GM21367 (cell line): ENCODE measurements around the gene TRPT1.
A peak's percentile ranks its signal among the peaks of the same experiment; 100 is the strongest.
"Not testable (repeated sequence)": the region's sequence is repeated elsewhere in the genome, so short reads cannot be mapped to it uniquely, and the experiment has no call there.

Source experiments
- ATAC-seq: cut with Tn5 transposase; IDR thresholded peaks from one replicate; pipeline ENCODE4 v1.9.1; 2021; ENCODE audit not compliant: unreplicated experiment

The TRPT1 gene

DNA sequence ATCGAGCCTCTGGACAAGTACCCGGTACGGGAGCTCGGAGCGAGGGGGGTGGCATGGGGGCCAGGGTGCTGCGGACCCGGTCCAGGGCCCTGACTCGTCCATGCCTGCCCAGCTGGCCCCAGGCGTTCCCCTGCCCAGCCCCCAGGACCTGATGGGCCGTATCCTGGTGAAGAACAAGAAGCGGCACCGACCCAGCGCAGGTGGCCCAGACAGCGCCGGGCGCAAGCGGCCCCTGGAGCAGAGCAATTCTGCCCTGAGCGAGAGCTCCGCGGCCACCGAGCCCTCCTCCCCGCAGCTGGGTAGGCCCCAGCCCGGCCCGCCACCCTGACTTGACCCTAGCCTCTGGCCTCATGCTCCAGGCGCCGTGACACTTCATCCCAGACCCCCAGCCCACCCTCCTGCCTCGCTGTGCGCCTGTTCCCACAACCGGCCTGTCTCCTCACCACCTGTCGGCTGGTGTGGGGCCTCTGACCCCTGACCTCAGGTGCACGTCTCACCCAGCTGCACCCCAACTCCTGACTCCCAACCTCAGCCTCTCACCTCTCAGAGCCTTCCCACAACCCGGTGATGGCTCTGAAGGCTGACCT, 33.1 kb upstream of the TRPT1 start:
- no peak for ATAC-seq

DNA sequence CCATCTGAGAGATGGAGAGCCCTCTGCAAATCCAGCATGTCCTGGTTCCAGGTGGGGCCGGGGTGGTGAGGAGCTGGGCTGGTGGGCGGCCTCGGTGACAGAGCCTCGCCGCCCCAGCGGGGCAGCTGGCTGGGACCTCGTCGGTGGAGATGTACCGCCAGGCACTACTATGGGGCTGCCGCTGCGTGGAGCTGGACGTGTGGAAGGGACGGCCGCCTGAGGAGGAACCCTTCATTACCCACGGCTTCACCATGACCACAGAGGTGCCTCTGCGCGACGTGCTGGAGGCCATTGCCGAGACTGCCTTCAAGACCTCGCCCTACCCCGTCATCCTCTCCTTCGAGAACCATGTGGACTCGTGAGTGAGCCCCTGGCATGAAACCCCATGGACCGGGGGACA, 32.4 kb upstream of the TRPT1 start:
- no peak for ATAC-seq

DNA sequence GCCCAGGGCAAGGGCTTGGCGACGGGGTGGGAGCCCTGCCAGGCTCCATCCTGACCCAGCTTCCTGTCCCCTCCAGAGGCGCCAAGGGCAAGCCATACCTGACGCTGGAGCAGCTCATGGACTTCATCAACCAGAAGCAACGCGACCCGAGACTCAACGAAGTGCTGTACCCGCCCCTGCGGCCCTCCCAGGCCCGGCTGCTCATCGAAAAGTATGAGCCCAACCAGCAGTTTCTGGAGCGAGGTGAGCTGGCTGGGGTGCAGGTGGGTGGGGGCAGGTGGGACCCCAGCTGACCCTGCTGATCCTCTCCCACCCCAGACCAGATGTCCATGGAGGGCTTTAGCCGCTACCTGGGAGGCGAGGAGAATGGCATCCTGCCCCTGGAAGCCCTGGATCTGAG, 30.3 kb upstream of the TRPT1 start:
- no peak for ATAC-seq

DNA sequence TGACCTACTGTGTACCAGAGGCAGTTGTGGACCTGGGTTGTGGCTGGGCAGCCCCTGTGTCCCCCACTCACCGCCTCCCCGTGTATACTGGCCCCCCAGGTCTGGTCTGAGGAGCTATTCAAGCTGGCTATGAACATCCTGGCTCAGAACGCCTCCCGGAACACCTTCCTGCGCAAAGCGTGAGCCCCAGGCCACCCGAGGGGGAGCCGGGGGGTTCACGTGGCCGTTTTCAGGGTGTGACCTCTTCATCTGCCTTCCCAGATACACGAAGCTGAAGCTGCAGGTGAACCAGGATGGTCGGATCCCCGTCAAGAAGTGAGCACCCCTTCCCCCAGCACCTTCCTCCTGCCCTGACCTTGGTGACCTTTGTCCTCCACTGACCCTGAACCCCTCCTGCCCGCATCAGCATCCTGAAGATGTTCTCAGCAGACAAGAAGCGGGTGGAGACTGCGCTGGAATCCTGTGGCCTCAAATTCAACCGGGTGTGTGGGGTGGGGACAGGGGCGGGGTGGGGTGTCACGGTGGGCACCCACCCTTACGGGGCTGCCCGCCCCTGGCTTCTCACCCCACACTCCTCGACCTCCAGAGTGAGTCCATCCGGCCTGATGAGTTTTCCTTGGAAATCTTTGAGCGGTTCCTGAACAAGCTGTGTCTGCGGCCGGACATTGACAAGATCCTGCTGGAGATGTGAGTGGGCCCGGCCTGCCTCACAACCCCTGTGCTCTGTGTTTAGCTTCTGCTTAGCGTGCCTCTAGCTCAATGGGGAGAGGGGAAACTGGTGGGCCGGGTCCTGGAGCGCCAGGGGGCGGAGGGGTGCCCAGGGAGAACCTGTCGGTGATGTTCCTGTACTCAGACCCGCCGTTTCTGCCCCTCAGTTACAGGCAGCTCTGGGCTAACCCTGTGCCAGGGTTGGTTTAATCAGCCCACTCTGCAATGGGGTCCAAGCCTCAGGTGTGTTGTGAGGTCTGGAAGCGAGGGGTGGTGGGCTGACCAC, 29.4 kb upstream of the TRPT1 start:
- ATAC-seq, result no peak

DNA sequence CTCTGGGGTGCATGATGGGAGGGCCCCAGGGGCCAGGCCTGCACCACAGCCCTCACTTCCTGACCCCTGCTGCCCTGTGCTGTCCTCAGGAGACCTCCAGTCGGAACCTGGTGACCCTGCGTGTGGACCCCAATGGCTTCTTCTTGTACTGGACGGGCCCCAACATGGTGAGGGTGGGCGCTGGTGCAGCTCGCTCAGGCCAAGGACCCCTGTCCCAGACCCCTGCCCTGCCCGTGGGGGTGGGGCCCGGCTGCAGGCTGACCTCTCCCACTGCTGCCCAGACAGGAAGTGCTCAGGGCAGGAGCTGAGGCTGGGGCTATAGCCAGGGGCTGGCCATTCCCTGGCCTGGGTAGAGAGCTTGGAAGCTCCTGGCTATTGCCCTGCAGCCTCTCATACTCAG, 28.3 kb upstream of the TRPT1 start:
- ATAC-seq, result no peak

DNA sequence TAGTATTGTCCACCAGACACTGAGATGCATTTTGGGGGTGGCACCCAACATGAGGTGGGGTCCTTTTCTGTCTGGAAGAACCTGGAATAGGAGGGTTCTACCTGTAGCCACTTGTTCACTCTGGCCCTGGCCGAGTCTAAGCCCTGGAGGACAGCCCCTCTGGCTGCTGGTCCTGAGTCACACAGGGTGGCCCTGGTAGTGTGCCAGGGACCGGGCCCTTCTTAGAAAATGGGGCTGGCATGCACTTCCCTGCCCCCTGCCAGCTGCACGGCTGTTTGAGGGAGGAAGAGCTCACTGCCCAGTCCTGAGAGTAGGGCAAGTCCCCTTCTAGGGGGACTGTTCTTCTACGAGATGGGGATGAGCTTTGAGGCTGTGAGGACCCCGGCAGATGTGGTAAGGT, 27.5 kb upstream of the TRPT1 start:
- no peak for ATAC-seq

DNA sequence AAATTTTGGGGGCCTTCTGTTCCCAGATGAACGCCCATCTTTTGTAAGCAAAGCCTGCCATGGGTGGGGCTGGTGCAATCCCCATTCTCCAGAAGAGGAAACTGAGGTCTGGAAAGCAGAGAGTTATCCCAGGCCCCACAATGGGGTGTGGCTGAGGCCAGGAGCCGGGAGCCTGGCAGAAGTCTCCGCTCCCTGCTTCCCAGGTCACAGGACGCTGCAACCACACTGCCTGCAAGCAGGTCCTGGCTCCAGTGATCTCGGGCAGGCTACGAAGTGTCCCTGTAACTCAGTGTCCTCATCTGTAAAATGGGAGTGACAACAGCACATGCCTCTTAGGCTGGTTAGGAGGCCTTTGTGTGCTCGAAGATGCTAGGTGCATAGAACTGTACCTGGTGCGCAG, 27.1 kb upstream of the TRPT1 start:
- no peak for ATAC-seq

DNA sequence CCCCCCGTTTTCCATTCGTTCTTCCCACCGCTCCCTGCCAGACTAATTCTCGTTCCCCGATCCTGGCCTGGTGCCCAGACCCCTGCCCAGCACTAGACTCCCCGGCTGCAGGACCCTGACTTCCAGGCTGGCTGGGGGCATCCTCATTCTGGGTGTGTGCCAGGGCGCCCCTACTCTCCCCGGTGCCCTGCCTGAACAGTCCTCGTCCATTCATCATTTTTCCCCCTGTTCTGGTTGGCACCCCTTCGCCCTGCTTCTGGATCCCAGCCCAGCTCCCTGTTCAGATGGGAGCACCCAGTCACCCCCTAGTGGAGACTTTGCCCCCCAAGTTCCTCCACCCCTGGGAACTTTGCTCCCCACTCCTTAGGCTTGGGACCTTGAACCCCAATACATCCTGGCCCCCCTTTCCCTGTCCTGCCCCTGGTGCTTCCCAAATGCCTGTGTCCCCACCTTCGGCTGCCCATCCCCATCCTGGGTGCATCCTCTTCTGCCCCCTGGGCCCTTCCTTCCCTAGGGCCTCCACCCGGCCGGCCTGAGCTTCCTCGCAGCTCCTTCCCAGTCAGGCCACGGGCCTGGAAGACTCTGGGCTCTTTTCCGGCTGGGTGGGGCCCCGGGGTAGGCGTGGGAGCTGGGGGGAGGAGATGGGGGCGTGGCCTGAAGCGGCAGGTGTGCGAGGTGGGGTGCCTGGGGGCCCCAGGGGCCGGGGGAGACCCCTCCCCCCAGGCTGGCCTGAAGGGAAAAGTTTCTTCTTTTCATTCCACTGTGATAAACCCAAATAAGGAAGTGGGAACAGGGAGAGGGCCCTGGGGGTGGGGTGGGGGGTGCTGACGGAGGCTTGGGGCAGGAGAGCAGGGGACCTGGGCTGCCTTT, 26.3 kb upstream of the TRPT1 start:
- no peak for ATAC-seq

DNA sequence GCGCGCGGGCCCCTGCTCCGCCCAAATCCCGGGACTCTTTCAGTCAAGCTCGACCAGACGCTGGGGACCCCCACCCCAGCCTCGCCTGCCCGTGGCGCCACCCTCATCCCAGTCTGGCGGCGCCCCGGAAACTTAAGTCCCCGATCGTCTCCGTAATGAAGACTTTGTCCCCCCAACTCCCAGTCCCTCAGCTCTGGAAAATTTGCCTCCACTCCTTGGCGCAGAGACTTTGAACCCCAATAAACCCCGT, 25.7 kb upstream of the TRPT1 start:
- no peak for ATAC-seq

DNA sequence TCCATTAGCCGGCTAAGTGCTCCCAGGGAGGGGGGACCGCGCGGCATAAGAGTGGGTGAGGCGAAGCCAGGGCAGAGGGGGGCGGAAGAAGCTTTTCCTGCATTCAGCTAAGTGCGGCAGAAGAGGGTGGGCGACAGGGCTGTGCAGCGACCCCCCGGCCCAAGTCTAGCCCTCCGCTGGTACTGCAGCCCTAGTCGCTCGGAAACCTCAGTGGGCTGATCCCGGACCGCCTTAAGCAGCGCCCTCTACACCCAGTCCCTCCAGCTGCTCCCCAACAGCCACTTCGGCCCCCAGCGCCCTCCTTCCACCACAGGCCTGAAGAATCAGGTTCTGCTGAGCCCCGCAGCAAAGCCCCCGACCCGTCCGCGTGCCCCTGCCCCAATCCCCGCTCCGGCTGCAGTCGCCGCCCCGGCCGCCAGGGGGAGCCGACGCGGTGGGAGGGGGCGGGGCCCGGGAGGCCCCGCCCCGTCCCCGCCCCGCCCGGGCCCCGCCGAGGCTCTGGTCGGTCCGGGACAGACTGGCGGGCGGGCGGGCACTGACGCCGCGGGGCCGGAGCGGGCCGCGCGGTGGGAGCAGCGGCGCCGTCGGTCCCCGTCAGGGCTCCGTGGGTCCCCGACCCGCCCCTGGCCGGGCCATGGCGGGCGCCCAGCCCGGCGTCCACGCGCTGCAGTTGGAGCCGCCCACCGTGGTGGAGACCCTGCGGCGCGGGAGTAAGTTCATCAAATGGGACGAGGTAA, 25.2 kb upstream of the TRPT1 start, which contains the start of gene PLCB3:
Gene PLCB3, plus strand, starts transcription at position 515 of the 737 bp plus-strand sequence. Its CDS starts 120 bp downstream, at position 635.
- peak; percentile 29 for ATAC-seq

DNA sequence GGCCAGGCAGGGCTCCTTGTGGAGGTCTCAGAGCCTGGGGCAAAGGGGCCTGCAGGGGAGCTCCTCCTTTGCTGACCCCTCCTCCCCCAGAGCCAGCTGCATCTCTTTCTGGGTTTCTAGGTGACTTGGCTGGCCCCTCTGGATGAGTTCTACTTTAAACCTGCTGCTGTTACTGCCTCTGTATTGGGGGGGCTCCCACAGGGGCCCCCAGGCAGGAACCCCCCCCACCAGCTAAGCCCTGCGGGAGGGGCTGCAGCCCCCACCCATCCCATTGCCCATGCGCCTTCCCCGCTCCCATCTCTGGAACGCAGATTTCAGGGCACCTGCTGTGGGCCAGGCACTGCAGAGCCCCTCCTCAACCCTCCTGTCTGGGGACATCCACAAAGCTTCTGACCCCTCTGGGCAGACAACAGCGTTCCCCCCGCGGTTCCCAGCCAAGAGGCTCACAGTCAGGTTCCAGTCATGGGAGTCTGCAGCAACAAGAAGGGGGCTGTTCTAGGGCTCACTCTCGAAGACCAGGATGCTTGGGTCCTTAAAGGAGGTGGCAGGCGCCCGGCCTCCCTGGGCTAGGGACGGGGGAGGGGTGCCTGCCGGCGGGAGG, 24.5 kb upstream of the TRPT1 start:
- no peak for ATAC-seq

DNA sequence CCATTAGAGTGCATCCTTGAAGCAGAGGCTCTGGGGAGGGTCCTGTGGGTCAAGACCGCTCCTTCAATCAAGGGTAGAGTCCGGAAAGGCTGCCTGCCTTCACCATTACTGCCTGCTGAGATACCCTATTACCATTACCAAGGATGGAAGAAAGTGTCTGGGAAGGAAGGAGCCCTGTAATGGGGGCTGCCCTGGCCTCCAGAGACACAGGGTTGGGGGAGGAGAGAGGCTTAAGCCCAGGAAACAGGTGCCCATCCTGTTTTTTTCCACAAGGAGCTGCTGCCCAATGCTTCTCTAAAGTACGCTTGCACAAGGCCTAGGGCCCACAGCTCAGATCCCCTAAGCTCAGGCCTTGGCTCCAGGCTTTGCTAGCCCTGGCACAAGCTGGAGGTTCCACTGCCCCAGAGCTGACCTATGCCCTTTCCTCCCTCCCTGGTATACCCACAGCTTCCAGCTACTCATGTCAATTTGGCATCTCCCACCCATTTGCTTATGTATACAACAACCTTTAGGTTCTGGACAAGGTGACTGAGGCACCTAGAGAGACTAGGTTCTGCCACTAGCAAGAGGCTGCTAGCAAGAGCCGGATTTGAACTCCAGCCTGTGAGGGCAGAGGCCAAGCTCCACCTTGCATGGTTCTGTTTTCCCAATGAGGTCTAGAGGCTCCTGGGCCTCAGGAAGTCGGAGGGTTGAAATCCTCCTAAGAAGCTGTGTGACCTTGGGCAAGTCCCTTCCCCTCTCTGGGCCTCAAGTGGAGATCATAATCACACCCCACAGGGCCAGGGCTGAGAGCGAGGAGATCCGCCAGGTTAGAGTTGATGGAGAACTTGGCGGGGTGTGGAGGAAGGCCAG, 23.8 kb upstream of the TRPT1 start:
- ATAC-seq, result no peak

DNA sequence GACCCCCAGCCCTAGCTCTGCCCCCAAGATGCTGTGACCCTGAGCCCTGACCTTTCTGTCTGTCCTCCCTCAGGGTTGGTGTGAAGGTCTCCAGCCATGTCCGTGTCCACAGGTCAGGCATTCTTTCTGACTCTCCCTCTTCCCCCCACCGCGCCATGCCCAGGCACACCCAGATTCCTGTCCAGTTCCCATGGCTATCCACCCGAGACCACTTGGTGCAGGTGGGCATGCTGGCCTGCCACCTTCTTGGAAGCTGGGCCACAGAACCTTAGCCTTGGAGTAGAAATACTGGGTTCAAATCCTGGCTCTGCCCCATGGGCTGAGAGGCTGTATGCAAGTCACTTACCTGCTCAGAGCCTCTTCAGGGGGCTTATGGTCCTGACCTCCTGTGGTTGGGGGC, 23.1 kb upstream of the TRPT1 start:
- no peak for ATAC-seq

DNA sequence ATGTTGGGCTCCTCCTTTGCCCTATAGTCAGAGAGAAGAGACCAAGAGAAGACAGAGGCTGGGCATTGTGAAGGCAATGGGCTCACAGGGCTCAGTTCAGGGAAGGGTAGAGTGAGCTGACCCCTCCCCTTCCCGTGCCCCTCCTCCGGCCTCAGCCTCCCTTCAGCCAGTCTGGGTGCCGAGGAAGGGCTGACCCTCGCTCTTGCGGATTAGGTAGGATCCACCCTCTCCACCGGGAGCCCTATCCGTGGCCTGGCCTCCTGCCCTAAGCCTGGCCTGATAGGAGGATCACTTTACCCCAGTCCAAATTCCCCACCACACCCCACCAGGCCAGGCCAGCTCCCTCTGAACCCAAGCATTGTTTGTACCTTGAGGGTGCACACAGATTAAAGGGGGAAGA, 22.6 kb upstream of the TRPT1 start:
- no peak for ATAC-seq

DNA sequence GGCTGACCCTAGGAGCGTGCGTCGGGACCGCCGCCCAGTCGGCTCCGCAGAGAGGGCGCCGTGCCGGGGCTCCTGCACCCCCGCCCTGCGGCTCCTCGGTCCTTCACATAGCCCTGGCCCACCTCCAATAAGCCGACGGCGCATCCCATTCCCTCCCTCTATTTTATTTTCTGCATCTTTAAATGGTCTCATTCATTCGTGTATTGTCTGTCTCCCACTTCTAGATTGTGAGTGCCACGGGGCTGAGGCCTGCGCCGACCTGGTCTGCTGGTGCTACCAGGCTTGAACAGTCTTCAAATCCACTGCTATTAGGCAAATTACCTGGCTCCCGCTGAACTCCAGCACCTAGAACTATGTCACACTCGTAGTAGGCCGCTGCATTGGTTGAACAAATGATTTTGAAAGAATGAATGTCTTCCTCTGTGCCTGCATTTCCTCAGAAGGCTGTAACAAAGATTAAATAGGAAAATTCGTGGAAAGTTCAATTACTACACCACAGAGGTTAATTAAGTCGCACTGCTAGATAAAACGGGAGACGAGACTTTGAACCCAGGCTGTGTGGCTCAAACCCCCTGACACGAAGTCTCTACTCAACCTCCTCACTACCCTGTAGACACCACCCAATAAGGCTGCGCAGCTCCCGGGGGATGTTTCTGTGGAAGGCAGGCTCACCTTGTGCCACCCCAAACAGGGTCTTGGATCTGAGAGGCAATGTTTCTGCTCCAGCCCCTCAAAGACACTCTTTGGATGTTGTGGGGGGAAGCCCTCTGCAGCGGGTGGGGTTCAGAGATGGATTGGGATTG, 21.9 kb upstream of the TRPT1 start:
- ATAC-seq, result no peak

DNA sequence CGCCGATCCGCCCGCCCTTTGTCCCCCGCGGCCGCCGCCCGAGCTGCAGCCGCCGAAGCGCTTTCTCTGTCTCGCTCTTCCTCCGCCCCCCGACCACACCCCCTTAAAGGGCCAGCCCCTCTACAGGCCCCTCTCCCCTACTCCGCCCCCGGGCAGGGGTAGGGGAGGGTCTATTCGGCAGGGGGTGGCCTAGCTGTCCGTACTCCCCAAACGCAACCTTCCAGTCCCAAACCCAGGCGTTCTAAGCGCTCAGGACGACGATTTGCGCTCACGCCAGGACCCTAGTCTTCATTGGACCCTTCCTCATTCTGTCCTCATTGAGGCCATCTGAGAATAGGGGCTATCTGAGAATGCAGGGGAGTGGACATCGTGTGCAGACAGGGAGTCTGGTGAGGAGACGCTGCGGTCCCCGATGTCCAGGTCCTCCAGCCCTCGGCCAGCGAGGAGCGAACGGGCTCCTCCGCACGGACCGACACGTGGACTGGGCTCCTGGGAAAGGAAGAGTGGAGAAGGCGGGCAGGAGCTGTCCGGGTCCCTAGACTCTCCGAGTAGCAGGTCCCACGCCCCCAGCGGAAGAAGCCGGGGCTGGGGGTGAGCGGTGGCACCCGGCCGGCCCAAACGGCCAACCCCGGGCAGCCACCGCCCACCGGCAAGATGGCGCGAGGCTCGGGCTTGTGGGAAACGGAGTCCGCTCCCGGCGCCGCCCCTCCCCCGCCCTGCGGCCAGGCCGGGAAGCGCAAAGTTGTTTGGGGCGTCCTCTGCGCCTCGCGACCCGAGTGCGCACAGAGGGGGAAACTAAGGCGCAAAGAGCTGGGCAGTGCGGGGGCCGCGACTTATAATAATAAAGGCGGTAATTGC, 21.1 kb upstream of the TRPT1 start, which contains the start of gene PPP1R14B:
Gene PPP1R14B, minus strand, starts transcription at position 73 of the 858 bp plus-strand sequence. CDS start 270 bp downstream, outside the sequence.
- no peak for ATAC-seq

DNA sequence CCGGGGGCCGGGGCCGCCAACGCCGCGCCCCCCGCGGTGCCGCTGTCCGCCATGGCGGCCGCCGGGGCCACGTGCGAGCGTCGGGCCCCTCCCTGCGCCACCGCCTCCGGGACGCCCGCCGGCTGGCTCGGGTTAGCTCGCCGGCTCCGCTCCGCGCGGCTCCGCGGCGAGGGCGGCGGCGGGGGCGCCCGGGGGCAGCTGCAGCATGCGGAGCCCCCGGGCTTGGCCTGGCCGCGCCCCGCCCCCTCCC, 20.6 kb upstream of the TRPT1 start:
- ATAC-seq, result not testable (repeated sequence)
